Stimulated activated CD4-positive, alpha-beta T cell treated with anti-CD3 and anti-CD28 coated beads, Interleukin-12 subunit alpha, Interleukin-12 subunit beta, amount 100 ng/mL, for 24 hours (primary cell): Measurements from ENCODE around the gene CCT4.
"Not testable (repeated sequence)": the region's sequence is repeated elsewhere in the genome, so short reads cannot be mapped to it uniquely, and the experiment has no call there.

Experiments
- DNase-seq, 2 experiments: peaks; one replicate each; pipeline ENCODE4 v3.0.0-alpha.2; 2020; ENCODE audit warnings: low read depth in 2 of 2

Gene CCT4

GRCh38 chr2:61879351-61879750 is 9.1 kb downstream of the CCT4 start:
- not testable (repeated sequence) for DNase-seq

- no peak for DNase-seq
These were observed 9.7 kb downstream of the CCT4 start for GRCh38 chr2:61878761-61879160.

- DNase-seq, result no peak
These were observed 10.7 kb downstream of the CCT4 start for GRCh38 chr2:61877571-61878245.

- DNase-seq, result no peak
These were observed 12.1 kb downstream of the CCT4 start for GRCh38 chr2:61876400-61876799.

- not testable (repeated sequence) for DNase-seq
These were observed 21.9 kb downstream of the CCT4 start for GRCh38 chr2:61866482-61867089.

- DNase-seq, result no peak
These were observed 26.4 kb downstream of the CCT4 start for GRCh38 chr2:61862085-61862484.

GRCh38 chr2:61857224-61857623 is 31.2 kb downstream of the CCT4 start:
- no peak for DNase-seq

- DNase-seq, result no peak
These were observed 33.2 kb downstream of the CCT4 start for GRCh38 chr2:61855318-61855613.

GRCh38 chr2:61854564-61855317 is 33.7 kb downstream of the CCT4 start:
- DNase-seq, result peak; percentile 73 to 82

GRCh38 chr2:61853847-61854563 is 34.5 kb downstream of the CCT4 start, which contains the start of gene FAM161A:
Gene FAM161A (minus strand): TSS chr2:61854060. CDS start chr2:61854041, 19 bp downstream.
- peak; percentile 68 to 72 for DNase-seq

GRCh38 chr2:61853086-61853846 is 35.2 kb downstream of the CCT4 start:
- DNase-seq, result peak in 1 of 2 experiments; percentile 48

GRCh38 chr2:61851270-61851669 is 37.2 kb downstream of the CCT4 start:
- not testable (repeated sequence) for DNase-seq

GRCh38 chr2:61845320-61845719 is 43.1 kb downstream of the CCT4 start:
- DNase-seq, result no peak

GRCh38 chr2:61841286-61841685 is 47.2 kb downstream of the CCT4 start:
- DNase-seq, result no peak

GRCh38 chr2:61834893-61835292 is 53.6 kb downstream of the CCT4 start:
- DNase-seq, result no peak

- DNase-seq, result no peak
These were observed 54.5 kb downstream of the CCT4 start for GRCh38 chr2:61833971-61834370.

GRCh38 chr2:61832183-61832841 is 56.1 kb downstream of the CCT4 start:
- DNase-seq, result no peak

GRCh38 chr2:61822255-61822654 is 66.2 kb downstream of the CCT4 start:
- no peak for DNase-seq
